ENCODE measurements around the gene SARNP. TPM values are rescaled to one million over a fixed set of nuclear protein-coding genes. Genes with fewer than 3 reads are reported as not detected.

Gene SARNP
- total and polyA plus RNA-seq, 8 donors, result 12.3 to 47.9 (median 17.3) TPM

- FAIRE-seq (no peak), DNase-seq (no peak), ATAC-seq (no peak)
- Histone ChIP-seq H3K9me3 (no peaks in the 10 kb centered on the region), H3K36me3 (no peaks in the 10 kb centered on the region), H3K27me3 (no peaks in the 10 kb centered on the region), H3K27ac (peak overlapping the region in 1 of 4 donors; percentile 87), H3K4me3 (peak overlapping the region in 2 of 4 donors; percentile 87 to 94), H3K4me1 (peaks cover 0 to 18% (median 7%) of the 10 kb centered on the region in 3 donors)
- intact Hi-C loops (cut with DNase I), result loop anchor here in 1 of 3 donors (10.0 kb wide), 1 partner anchor 73 kb away; no protein-coding TSS in a partner anchor
- TF ChIP-seq, protein P1, sequence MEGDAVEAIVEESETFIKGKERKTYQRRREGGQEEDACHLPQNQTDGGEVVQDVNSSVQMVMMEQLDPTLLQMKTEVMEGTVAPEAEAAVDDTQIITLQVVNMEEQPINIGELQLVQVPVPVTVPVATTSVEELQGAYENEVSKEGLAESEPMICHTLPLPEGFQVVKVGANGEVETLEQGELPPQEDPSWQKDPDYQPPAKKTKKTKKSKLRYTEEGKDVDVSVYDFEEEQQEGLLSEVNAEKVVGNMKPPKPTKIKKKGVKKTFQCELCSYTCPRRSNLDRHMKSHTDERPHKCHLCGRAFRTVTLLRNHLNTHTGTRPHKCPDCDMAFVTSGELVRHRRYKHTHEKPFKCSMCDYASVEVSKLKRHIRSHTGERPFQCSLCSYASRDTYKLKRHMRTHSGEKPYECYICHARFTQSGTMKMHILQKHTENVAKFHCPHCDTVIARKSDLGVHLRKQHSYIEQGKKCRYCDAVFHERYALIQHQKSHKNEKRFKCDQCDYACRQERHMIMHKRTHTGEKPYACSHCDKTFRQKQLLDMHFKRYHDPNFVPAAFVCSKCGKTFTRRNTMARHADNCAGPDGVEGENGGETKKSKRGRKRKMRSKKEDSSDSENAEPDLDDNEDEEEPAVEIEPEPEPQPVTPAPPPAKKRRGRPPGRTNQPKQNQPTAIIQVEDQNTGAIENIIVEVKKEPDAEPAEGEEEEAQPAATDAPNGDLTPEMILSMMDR (IDR thresholded peaks at IDR 0.05), result no peak
- 35 to 58% methylated on average over 1 of the region's 1 CpG for WGBS, 2 donors
Observed at GRCh38 chr12:55831447-55831815, 13.9 kb upstream of the SARNP start.

DNA sequence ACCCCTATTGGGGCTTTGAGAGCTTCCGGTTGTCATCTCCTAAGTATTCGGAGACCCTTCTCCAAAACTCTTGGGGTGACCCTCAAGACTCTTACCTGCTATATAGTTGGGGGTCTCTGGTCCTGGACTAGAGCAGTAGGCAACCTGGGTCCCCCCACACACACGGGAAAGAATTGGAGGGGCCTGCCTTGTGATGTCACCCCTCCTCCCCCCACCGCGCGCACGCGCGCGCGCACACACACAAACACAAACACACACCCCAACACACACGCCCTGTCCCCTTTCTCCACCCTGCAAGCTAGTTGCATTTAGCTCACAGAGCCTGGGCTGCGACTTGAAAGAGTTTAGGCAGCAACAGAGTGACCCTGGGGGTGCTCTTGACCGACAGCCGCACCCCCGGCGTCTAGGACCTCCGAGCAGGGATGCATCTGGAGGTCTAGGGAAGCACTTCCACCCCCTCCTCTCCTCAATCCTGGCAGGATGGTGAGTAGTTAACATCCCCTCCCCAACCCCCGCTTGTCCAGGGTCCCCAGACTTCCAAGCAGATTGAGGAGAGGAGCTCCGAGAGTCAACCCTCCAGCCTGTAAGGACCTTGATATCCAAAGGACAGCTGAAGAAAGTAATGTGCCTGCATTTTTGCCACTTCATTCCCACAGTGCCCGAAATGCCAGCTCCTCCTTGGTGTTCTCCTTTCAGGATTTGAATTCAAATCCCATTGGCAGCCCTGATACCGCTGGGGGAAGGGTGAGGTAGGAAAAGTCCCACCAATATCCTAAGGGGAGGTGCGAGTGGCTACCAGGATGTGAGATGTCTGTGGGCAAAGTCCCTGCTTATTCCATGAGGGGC lies 13.3 kb upstream of the SARNP start:
- H3K4me1 ChIP-seq, result peaks cover 0 to 20% (median 7%) of the 10 kb centered on the region in 3 donors
- 16 to 18% methylated on average over 21 to 23 of the region's 23 CpGs for WGBS, 2 donors

GRCh38 chr12:55829967-55830600 lies 12.6 kb upstream of the SARNP start:
- FAIRE-seq (no peak), ATAC-seq (peak; percentile 37 to 52 (median 44)), DNase-seq (peak; percentile 65 to 89 (median 74))
- Histone ChIP-seq H3K4me1 (peaks cover 3 to 22% (median 10%) of the 10 kb centered on the region in 3 donors), H3K27ac (peak overlapping the region; percentile 70 to 88 (median 87)), H3K27me3 (no peaks in the 10 kb centered on the region), H3K36me3 (no peaks in the 10 kb centered on the region), H3K9me3 (no peaks in the 10 kb centered on the region), H3K4me3 (peak overlapping the region; percentile 74 to 94 (median 88))
- intact Hi-C loops (cut with DNase I), result loop anchor here in 1 of 3 donors (10.0 kb wide), 1 partner anchor 75 kb away; no protein-coding TSS in a partner anchor
- TF ChIP-seq, protein P1 (IDR thresholded peaks at IDR 0.05), result no peak
- 0 to 1% methylated on average over 37 of the region's 37 CpGs for WGBS, 2 donors

More for the DNA sequence above, 13.3 kb upstream of the SARNP start:
- Histone ChIP-seq H3K4me3 (peak overlapping the region; percentile 74 to 94 (median 88)), H3K27me3 (no peaks in the 10 kb centered on the region), H3K27ac (peak overlapping the region; percentile 70 to 88 (median 87)), H3K9me3 (no peaks in the 10 kb centered on the region), H3K36me3 (no peaks in the 10 kb centered on the region)
- intact Hi-C loops (cut with DNase I), result loop anchor here in 1 of 3 donors (10.0 kb wide), 1 partner anchor 74 kb away; no protein-coding TSS in a partner anchor
- no peak for FAIRE-seq
- DNase-seq, result peak in 5 of 6 donors; percentile 48 to 65 (median 63)
- ATAC-seq, result peak in 3 of 4 donors; percentile 28 to 32 (median 31)
- TF ChIP-seq, protein P1 (IDR thresholded peaks at IDR 0.05), result no peak

DNA sequence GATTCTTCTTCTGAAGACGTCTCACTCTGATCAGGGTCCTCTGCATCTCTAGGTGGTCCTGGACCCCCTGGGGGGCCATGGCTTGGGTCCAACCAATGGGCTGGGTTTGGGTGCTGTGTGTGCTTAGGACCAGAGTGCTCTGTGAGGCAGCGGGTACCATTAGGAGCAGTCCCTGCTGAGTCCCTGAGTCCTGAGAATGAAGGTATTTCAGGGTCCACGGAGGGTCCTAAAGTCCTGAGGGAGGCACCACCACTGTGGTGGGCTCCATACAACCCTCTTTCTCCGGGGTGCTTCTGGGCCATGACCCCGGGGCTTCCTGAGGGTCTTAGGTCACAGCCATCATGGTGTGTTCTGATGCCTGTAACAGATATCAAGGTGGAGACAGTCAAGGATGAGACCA lies 10.8 kb upstream of the SARNP start:
- Histone ChIP-seq H3K9me3 (no peaks in the 10 kb centered on the region), H3K27ac (peak overlapping the region in 3 of 4 donors; percentile 51 to 70 (median 65)), H3K36me3 (no peaks in the 10 kb centered on the region), H3K4me3 (peak overlapping the region in 2 of 4 donors; percentile 87 to 94), H3K27me3 (no peaks in the 10 kb centered on the region), H3K4me1 (peaks cover 17 to 36% (median 21%) of the 10 kb centered on the region in 3 donors)
- DNase-seq, result no peak
- no peak for FAIRE-seq
- 82 to 88% methylated on average over 5 of the region's 5 CpGs for WGBS, 2 donors
- TF ChIP-seq, protein P1 (IDR thresholded peaks at IDR 0.05), result no peak
- no peak for ATAC-seq
- intact Hi-C loops (cut with DNase I), result no loop called here

All from pancreas (tissue), 10 donors.